IMR-90 (cell line): Measurements from ENCODE around the gene APOB. TPM values are rescaled to one million over a fixed set of nuclear protein-coding genes. Genes with fewer than 3 reads are reported as not detected.

ENCODE experiments used
- ATAC-seq: fragments of 200-7000 bp; cut with Tn5 transposase; 2 replicates; pipeline ENCODE4 v1.9.1; 2020; ENCODE audit warnings: low read depth, mild to moderate bottlenecking, moderate library complexity
- BruUV-seq: library from RNA; stranded (reverse); fragments of 400-500 nt; replicated peaks from 2 replicates; lab custom pipeline; 2021; lab: Mats Ljungman, UMichigan
- CTCF ChIA-PET: fragments of 300-600 bp; formaldehyde crosslinking; extraction: SDS; loops from one replicate; lab custom pipeline; 2021; ENCODE audit warnings: antibody characterized with exemption; lab: Yijun Ruan, JAX
- POLR2A ChIA-PET: fragments of 300-600 bp; sonication (Branson Sonifier 250); formaldehyde crosslinking; loops from one replicate; lab custom pipeline; 2022; ENCODE audit warnings: antibody characterized with exemption; ENCODE audit not compliant: unreplicated experiment; lab: Charles Lee
- DNase-seq: peaks from one replicate; pipeline ENCODE4 v3.0.0; 2013
- H2AFZ ChIP-seq: replicated peaks from 2 replicates; pipeline ENCODE3; 2013; ENCODE audit warnings: low read length, mild to moderate bottlenecking; ENCODE audit not compliant: poor library complexity
- H2AK5ac ChIP-seq: 2 replicates; pipeline ENCODE4 v1.6.1; 2013; ENCODE audit warnings: low read depth, low read length, inconsistent platforms
- H2AK9ac ChIP-seq: replicated peaks from 2 replicates; pipeline ENCODE3; 2013; ENCODE audit warnings: mild to moderate bottlenecking, low read depth, low read length, moderate library complexity; ENCODE audit not compliant: poor library complexity
- H2BK120ac ChIP-seq: 2 replicates; pipeline ENCODE4 v1.6.1; 2013; ENCODE audit warnings: low read depth, low read length, inconsistent platforms
- H2BK15ac ChIP-seq: 3 replicates; pipeline ENCODE4 v1.6.1; 2013; ENCODE audit warnings: low read depth, low read length, inconsistent platforms
- H2BK20ac ChIP-seq: 2 replicates; pipeline ENCODE4 v1.6.1; 2013; ENCODE audit warnings: low read depth, mild to moderate bottlenecking, inconsistent platforms, low read length, moderate library complexity
- H2BK5ac ChIP-seq: 2 replicates; pipeline ENCODE4 v1.6.1; 2013; ENCODE audit warnings: mild to moderate bottlenecking, low read depth, low read length, inconsistent platforms; ENCODE audit not compliant: poor library complexity, severe bottlenecking
- H3K14ac ChIP-seq: replicated peaks from 2 replicates; pipeline ENCODE4 v1.6.1; 2013; ENCODE audit warnings: low read depth, low read length, inconsistent platforms
- H3K18ac ChIP-seq: 2 replicates; pipeline ENCODE4 v1.6.1; 2013; ENCODE audit warnings: low read depth, low read length, control low read depth
- H3K23ac ChIP-seq: 2 replicates; pipeline ENCODE4 v1.6.1; 2013; ENCODE audit warnings: low read depth, low read length, inconsistent platforms
- H3K27ac ChIP-seq: 2 replicates; pipeline ENCODE4 v1.5.1; 2013; ENCODE audit warnings: mild to moderate bottlenecking, control low read depth, low read length; ENCODE audit not compliant: insufficient read depth
- H3K27me3 ChIP-seq: 2 replicates; pipeline ENCODE4 v1.6.1; 2013; ENCODE audit warnings: low read length; ENCODE audit not compliant: control insufficient read depth, insufficient read depth
- H3K36me3 ChIP-seq: 2 replicates; pipeline ENCODE4 v1.6.1; 2013; ENCODE audit warnings: low read length, mixed read lengths; ENCODE audit not compliant: control insufficient read depth, insufficient read depth
- H3K4ac ChIP-seq: 2 replicates; pipeline ENCODE4 v1.6.1; 2013; ENCODE audit warnings: low read depth, low read length, inconsistent platforms
- H3K4me1 ChIP-seq: 2 replicates; pipeline ENCODE4 v1.6.1; 2013; ENCODE audit warnings: low read length, mixed read lengths; ENCODE audit not compliant: control insufficient read depth, insufficient read depth
- H3K4me2 ChIP-seq: 2 replicates; pipeline ENCODE4 v1.6.1; 2013; ENCODE audit warnings: low read depth, mild to moderate bottlenecking, control low read depth, low read length, moderate library complexity
- H3K4me3 ChIP-seq: 2 replicates; pipeline ENCODE4 v1.5.1; 2013; ENCODE audit warnings: low read depth, mild to moderate bottlenecking, control low read depth, low read length, moderate library complexity; ENCODE audit not compliant: insufficient read depth
- H3K56ac ChIP-seq: 2 replicates; pipeline ENCODE4 v1.6.1; 2013; ENCODE audit warnings: low read length, inconsistent platforms; ENCODE audit not compliant: insufficient read depth; ENCODE audit errors: extremely low read depth
- H3K79me1 ChIP-seq, 2 experiments: 2 replicates each; pipeline ENCODE4 v1.6.1; 2013; ENCODE audit warnings: low read length in 2 of 2, inconsistent platforms in 1 of 2, low read depth in 1 of 2
- H3K9ac ChIP-seq: 2 replicates; pipeline ENCODE4 v1.6.1; 2013; ENCODE audit warnings: low read depth, low read length, control low read depth
- H3K9me1 ChIP-seq: 2 replicates; pipeline ENCODE4 v1.6.1; 2013; ENCODE audit warnings: low read length, inconsistent platforms; ENCODE audit not compliant: insufficient read depth
- H3K9me3 ChIP-seq: 2 replicates; pipeline ENCODE4 v1.6.1; 2013; ENCODE audit warnings: low read length; ENCODE audit not compliant: control insufficient read depth, insufficient read depth
- H4K20me1 ChIP-seq: 2 replicates; pipeline ENCODE4 v1.6.1; 2013; ENCODE audit warnings: low read length, inconsistent platforms; ENCODE audit not compliant: insufficient read depth
- H4K5ac ChIP-seq: 2 replicates; pipeline ENCODE4 v1.6.1; 2013; ENCODE audit warnings: mild to moderate bottlenecking, low read depth, low read length, control low read depth
- H4K8ac ChIP-seq, 2 experiments: 2 replicates each; pipeline ENCODE4 v1.6.1; 2013; ENCODE audit warnings: low read depth in 2 of 2, low read length in 2 of 2, control low read depth in 1 of 2, inconsistent platforms in 1 of 2
- H4K91ac ChIP-seq: 2 replicates; pipeline ENCODE4 v1.6.1; 2013; ENCODE audit warnings: low read depth, low read length, inconsistent platforms; ENCODE audit not compliant: insufficient read depth
- BHLHE40 ChIP-seq: fragments of 150-350 bp; IDR thresholded peaks from 2 replicates; pipeline ENCODE4 v1.6.1; 2016; ENCODE audit warnings: mild to moderate bottlenecking, low read depth, low read length
- CEBPB ChIP-seq: IDR thresholded peaks from 2 replicates; pipeline ENCODE4 v1.6.1; 2012; ENCODE audit warnings: low read depth, low read length, improper control_type of control experiment
- CHD1 ChIP-seq: IDR thresholded peaks from 2 replicates; pipeline ENCODE4 v1.6.1; 2012; ENCODE audit warnings: low read depth, low read length, improper control_type of control experiment
- CTCF ChIP-seq: conservative IDR thresholded peaks from 2 replicates; pipeline ENCODE4 v1.5.1; 2012; ENCODE audit warnings: mild to moderate bottlenecking, low read depth, low read length, improper control_type of control experiment
- ELK1 ChIP-seq: fragments of 150-350 bp; IDR thresholded peaks from 2 replicates; pipeline ENCODE4 v1.6.1; 2016; ENCODE audit warnings: low read depth, mild to moderate bottlenecking, low read length, moderate library complexity, borderline replicate concordance
- FOS ChIP-seq: fragments of 150-350 bp; IDR thresholded peaks from 2 replicates; pipeline ENCODE4 v1.6.1; 2016; ENCODE audit warnings: low read depth, low read length
- MAFK ChIP-seq: IDR thresholded peaks from 2 replicates; pipeline ENCODE4 v1.6.1; 2012; ENCODE audit warnings: low read depth, low read length, improper control_type of control experiment
- MAZ ChIP-seq: IDR thresholded peaks from 2 replicates; pipeline ENCODE4 v1.6.1; 2012; ENCODE audit warnings: low read depth, mild to moderate bottlenecking, low read length, improper control_type of control experiment, moderate library complexity, borderline replicate concordance
- MXI1 ChIP-seq: IDR thresholded peaks from 2 replicates; pipeline ENCODE4 v1.6.1; 2012; ENCODE audit warnings: low read depth, mild to moderate bottlenecking, low read length, moderate library complexity, borderline replicate concordance
- NFE2L2 ChIP-seq: fragments of 150-350 bp; IDR thresholded peaks from 2 replicates; pipeline ENCODE4 v1.6.1; 2016; ENCODE audit warnings: low read depth, mild to moderate bottlenecking, low read length
- POLR2A ChIP-seq: IDR thresholded peaks from 2 replicates; pipeline ENCODE4 v1.6.1; 2012; ENCODE audit warnings: mild to moderate bottlenecking, low read depth, low read length
- RAD21 ChIP-seq: IDR thresholded peaks from 2 replicates; pipeline ENCODE4 v1.6.1; 2012; ENCODE audit warnings: low read length, improper control_type of control experiment
- RCOR1 ChIP-seq: IDR thresholded peaks from 2 replicates; pipeline ENCODE4 v1.6.1; 2012; ENCODE audit warnings: mild to moderate bottlenecking, low read length, improper control_type of control experiment; ENCODE audit not compliant: insufficient replicate concordance
- RFX5 ChIP-seq: IDR thresholded peaks from 2 replicates; pipeline ENCODE4 v1.8.0; 2012; ENCODE audit warnings: low read depth, mild to moderate bottlenecking, low read length, moderate library complexity
- SMC3 ChIP-seq: fragments of 150-350 bp; IDR thresholded peaks from 2 replicates; pipeline ENCODE4 v1.6.1; 2016; ENCODE audit warnings: low read depth, mild to moderate bottlenecking, antibody characterized with exemption, low read length, moderate library complexity
- USF2 ChIP-seq: fragments of 150-350 bp; IDR thresholded peaks from 2 replicates; pipeline ENCODE4 v1.6.1; 2017; ENCODE audit warnings: mild to moderate bottlenecking, antibody characterized with exemption, low read length, low read depth
- WGBS, 2 experiments: methylation state at CpG; one replicate each; pipeline versions ENCODE4 v1.1.5 to v1.1.7; 2013; ENCODE audit warnings: missing lambda C conversion rate in 2 of 2; ENCODE audit not compliant: insufficient read length in 1 of 2; ENCODE audit errors: extremely low coverage in 2 of 2; 5-methylcytosine and 5-hydroxymethylcytosine counted together
- dilution Hi-C: fragments of 300-500 bp; cut with HindIII; formaldehyde crosslinking; loops from one replicate; pipeline ENCODE4 v1.14.3; 2018; ENCODE audit warnings: low sequenced_read_pairs; ENCODE audit not compliant: unreplicated experiment
- in situ Hi-C: fragments of 300-500 bp; cut with MboI; formaldehyde crosslinking; loops from 3 replicates; pipeline ENCODE4 v1.14.3; 2019; ENCODE audit warnings: low sequenced_read_pairs, inconsistent platforms, mixed read lengths
- intact Hi-C: fragments of 100-400 bp; cut with micrococcal nuclease; formaldehyde crosslinking; loops from 2 replicates; pipeline ENCODE4 v1.10.0; 2022
- polyA plus RNA-seq, 3 experiments: library from polyadenylated mRNA; depleted of rRNA; stranded (reverse); fragments of >200 nt; gene quantifications; 2 replicates each; pipeline ENCODE4 v1.2.3, GENCODE V29; 2012; ENCODE audit warnings: low replicate concordance in 1 of 3
- total RNA-seq: library from RNA; depleted of rRNA; stranded (reverse); fragments of >200 nt; gene quantifications from 2 replicates; pipeline ENCODE4 v1.2.3, GENCODE V29; 2012

Gene APOB
- total and polyA plus RNA-seq, 2 of the 4 experiments (the other 2 are of a cell fraction): under 0.01 TPM; not detected in 1

GRCh38 chr2:20989404-20989803, 54.5 kb downstream of the APOB start:
- BruUV-seq: no TSS peak
- WGBS, 2 experiments: no CpG with 5 or more reads among the region's 1 CpG
- DNase-seq (no peak), ATAC-seq (no peak)
- Histone ChIP-seq H3K79me1 (no peaks in the 10 kb centered on the region), H3K14ac (no peak overlapping the region), H2BK15ac (no peak overlapping the region), H2AK9ac (no peak overlapping the region), H2AK5ac (no peak overlapping the region), H4K20me1 (no peaks in the 10 kb centered on the region), H3K4me1 (no peaks in the 10 kb centered on the region), H3K36me3 (no peaks in the 10 kb centered on the region), H3K4ac (no peak overlapping the region), H3K56ac (no peak overlapping the region), H3K4me3 (no peak overlapping the region), H3K18ac (no peak overlapping the region), H2AFZ (no peak overlapping the region), H2BK20ac (no peak overlapping the region), H4K8ac (no peak overlapping the region), H4K91ac (no peak overlapping the region), H2BK120ac (no peak overlapping the region), H2BK5ac (no peak overlapping the region), H3K23ac (no peak overlapping the region), H3K4me2 (no peak overlapping the region), H3K9ac (no peak overlapping the region), H3K27me3 (no peaks in the 10 kb centered on the region), H4K5ac (no peak overlapping the region), H3K9me3 (no peaks in the 10 kb centered on the region), H3K9me1 (no peaks in the 10 kb centered on the region), H3K27ac (no peak overlapping the region)
- in situ Hi-C loops: no loop called here
- CTCF ChIA-PET: no interaction called here
- intact Hi-C loops: no loop called here
- no peak for TF ChIP-seq CHD1
- no peak for TF ChIP-seq RAD21
- no peak for TF ChIP-seq CTCF
- TF ChIP-seq RFX5: no peak
- TF ChIP-seq POLR2A: no peak
- TF ChIP-seq SMC3: no peak
- no peak for TF ChIP-seq FOS
- TF ChIP-seq CEBPB: no peak
- TF ChIP-seq USF2: no peak
- TF ChIP-seq RCOR1: no peak
- TF ChIP-seq MXI1: no peak
- no peak for TF ChIP-seq MAFK
- no peak for TF ChIP-seq BHLHE40
- TF ChIP-seq MAZ: no peak
- TF ChIP-seq ELK1: no peak
- no peak for TF ChIP-seq NFE2L2
- dilution Hi-C loops: no loop called here
- POLR2A ChIA-PET: no interaction called here
